NCI-H1092 treated with DMSO at 0.1 percent for 48 hours (cell line): ENCODE results near the gene TRAF3.

Source experiments
- DNase-seq: peaks from one replicate; lab custom pipeline; 2025; lab: John Stamatoyannopoulos, UW

The TRAF3 gene

DNA sequence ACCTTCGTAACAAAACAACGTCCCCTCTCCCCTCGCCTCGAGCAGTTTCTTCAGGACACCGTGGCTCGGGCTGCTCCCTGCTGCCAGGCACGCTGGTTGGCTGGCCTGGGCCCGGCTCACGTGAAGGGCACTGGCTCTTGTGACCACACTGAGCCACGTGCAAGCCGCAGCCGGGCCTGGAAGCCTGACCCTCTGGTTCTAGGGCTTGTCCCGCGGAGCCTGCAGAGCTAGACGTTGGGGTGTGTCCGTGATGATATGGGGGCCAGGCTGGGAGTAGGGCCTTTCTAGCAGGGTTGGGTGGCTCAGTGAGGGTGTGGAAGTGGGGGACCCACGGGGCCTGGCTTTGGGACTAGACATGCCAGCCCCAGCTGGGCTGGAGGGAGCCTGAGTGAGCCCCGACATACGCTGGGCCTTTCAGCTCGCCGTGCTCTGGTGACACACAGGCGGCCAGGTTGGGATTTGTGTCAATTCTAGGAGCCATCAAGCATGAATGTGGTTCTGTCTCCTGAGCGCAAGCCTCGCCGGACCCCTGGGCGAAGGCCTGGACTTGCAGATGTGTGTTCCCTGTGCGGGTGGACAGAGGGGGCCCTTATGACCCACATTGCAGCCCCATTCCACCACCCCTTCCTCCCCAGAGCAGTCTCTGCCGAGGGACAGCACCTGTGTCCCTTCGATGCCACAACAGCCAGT, 131.7 kb downstream of the TRAF3 start:
- no peak for DNase-seq

- no peak for DNase-seq
Measured at GRCh38 chr14:102909462-102909861, 132.2 kb downstream of the TRAF3 start.

DNA sequence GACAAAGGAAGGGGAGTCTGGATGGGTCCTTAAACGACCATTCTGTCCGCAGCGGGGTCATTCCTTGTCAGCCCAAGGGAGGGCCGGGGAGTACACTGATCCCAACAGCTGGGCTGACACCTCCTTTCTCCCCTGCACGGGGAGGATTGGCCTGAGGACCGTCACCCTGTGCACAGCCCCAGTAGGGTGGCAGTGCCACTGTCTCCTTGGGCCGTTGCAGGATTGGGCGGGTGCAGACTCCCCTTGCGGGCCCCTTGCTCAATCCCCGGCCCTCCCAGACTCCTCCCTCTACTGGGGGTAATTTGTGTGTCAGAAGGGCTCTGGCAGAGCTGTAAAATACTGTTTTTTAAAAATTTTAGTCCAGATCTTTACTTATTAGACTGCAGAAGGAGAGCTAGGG, 132.7 kb downstream of the TRAF3 start:
- no peak for DNase-seq

- no peak for DNase-seq
Measured at GRCh38 chr14:102910442-102910841, 133.2 kb downstream of the TRAF3 start.

DNA sequence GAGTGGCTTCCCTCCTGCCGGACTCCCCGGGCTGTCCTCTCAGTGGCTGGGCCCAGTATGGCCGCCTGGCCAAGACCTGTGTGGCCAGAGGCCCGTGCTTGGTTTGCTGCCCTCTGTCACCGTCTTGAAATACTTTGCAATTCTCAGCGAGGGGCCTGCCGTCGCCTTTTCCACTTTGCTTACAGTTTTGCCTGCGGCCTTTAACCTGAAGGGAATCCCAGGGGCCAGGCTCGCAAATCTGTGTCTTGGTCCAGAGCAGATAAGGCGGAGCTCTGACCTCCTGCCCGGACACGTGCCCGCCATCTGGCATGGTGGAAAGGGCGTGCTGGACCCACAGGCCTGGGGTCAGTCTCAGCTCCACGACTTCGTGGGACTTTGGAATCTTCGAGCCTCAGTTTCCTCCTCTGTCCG, 134.3 kb downstream of the TRAF3 start:
- DNase-seq = no peak

DNA sequence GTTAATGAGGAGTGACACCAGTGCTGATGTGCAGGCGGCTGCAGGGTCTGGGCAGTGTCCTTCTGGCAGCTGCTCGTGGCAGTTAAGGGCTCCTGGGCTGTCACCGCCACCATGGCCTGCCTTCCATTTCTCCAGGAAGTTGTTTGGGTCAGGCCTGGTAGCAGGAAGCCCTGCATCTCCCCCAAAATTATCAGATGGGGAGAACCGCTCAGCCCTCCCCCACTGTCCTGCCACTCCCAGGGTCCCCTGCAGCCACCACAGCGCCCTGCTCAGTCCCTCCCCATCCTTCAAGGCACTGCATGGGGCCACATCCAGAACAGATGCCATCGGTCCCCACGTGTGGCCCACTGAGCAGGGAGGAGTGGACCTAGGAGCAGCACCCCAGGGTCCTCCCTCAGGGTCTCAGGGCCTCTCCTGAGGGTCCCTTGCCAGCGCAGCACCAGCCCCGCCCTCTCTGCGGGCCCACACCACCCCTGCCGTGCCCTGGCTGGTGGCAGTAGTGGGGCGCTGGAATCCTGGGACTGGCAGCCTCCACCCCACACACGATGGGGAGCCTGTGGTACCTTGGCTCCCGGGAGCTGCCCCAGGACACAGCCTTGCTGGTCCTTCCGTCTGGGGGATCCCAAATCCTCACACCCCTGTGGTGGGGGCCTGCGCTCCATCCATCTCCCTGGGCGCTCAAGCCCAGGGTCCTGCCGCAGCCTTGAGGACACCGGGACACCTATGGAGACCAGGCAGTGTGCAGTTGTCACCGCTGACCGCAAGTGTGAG, 134.9 kb downstream of the TRAF3 start:
- no peak for DNase-seq

DNA sequence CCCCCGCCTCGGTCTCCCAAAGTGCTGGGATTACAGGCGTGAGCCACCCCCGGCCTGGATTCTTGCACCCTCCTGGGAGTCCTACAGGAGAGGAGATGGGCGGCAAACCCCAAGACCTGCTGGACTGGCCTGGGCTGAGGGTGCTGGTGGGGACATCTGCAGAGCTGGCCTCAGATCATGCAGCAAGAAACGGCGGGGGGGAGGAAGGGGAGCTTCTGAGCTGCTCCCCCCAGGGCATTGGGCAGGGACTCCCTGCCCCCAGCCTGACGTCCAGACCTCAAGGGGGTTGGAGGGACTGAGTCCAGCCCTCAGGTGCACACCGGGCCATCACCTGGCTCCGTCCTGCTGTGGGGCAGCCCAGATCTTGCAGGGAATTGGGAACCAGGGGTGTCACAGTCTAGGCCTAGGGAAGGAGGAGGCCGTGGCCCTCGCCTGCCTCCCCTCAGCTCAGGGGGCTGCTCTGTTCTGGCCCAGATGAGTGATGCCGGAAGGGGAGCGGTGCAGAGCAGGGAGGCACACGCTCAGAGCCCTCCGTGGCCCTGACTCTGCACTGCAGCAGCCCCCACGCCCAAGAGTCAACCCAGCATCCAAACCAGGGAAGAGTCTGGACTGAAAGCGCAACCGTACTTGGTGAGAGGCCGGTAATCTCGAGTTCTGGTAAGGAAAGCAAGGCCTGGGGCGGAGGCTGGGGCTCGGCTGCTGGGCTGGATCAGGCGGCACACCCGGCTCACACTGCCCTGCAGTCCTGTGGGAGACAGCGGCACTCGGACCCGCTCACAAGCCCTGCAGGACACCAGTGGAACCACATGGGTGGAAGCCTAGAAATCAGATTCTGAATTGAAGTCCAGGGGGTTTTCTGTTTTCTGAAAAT, 136.3 kb downstream of the TRAF3 start:
- DNase-seq = no peak

DNA sequence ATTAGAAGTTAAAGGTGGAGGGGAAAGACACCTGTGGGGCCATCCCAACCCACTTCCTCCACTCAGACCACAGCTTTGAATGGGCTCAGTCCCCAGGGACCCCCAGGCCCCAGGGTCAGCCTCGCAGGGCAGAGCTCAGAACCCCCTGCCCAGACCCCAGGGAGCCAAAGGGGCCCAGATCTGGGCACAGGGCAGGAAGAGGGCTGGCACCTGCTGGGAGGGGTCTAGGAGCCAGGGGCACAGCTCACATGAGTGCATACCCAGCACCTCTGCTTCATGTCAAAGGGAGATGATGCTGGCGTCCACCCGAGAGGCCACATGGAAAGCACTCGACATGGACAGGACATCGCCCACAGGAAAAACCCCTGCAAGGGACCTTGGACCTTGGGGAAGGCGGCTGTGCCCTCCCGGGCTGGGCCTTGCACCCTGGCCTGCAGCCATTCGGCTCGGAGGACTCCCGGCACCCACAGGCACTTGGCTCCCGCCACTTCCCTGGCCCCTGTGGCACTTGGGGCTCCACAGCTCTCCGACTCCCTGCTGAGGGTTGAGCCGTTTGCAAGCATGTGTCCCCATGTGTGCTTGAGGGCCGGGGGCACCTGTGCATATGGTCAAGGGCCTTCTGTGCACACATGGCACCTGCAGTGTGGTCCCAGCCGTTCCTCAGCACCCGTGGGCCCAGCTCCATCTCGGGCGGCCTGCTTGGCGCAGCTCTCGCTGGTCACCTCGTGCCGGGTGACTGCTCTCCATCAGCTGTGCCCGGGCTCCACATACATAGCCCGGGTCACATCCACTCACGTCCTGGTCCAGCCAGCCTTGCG, 137.4 kb downstream of the TRAF3 start:
- DNase-seq = no peak

GRCh38 chr14:102915292-102916110, 138.3 kb downstream of the TRAF3 start:
- DNase-seq = no peak

DNA sequence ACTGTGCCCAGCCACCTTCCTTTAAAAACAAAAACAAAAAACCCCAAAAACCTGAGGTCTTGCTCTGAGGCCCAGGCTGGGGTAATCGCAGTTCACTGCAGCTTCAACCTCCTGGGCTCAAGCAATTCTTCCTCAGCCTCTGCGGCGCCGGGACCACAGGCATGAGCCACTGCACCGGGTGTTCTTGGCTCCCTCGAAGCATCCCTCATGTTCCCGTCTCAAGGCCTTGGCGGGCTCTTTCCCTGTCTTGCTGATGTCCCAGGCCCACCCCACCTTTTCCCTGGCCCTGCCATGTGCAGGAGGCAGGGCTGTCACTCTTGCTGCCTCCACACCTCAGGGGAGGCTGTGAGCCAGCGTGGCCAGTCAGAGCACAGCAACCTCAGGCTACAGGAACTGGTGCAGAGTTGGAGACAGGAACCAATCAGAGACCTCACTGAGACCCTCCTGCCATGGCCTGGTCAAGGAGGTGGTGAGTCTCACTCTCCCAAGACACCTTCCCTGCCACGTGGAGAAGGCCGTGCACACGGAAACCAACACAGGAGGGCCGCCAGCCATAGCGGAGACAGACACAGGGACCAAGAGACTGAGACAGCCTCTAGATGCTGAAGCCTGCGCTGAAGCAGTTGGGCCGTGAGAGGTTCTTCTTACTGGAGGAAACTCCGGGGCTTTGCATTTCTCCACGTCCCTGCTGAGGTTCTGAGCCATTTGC, 139.3 kb downstream of the TRAF3 start:
- DNase-seq = no peak

DNA sequence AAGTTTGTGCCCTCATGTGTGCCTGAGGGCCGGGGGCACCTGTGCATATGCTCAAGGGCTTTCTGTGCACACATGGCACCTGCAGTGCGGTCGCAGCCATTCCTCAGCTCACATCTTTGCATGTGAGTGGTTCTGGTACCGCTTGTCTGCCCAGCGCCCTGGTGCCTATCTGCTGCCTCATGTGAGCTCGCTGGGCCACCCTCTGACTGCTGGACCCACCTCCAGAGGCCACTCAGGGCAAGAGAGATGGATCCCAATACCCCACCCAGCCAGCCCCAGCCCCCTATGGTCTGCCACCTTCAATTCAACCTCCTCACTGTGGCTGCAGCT, 139.8 kb downstream of the TRAF3 start:
- DNase-seq = no peak

DNA sequence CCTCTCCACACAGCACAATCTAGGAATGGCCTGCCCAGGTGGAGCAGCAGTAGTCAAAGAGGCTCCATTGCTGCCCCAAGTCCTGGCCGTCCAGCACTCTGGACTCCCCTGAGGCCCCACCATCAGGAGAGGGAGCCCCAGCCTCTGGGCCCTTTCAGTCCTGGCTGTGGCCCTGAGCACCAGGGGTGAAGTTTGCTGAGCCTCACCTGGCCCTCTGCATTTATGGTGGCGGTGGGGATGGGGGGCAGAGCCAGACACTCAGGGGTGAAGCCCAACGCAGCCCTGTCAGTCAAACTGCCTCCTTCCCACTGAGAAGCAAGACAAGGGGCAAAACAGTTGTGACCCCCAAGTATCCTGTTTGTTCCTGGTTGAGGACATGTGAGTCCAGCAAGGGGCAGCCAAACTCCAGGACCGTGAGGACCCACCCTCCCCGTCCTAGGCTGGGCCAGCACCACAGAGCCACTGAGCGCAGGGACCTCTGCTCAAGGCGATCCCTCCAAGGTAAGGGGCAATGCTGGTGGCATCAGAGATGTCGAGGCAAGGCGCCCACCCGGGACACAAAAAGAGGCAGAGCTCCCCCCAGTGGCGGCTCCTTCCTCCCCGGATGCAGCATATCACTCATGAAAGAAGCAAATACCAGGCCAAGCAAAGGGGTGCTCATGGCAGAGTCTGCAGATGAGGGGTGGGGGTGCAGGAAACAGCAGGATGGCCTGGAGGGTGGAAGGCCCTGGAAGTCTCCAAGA, 140.4 kb downstream of the TRAF3 start:
- DNase-seq = peak; percentile 56

DNA sequence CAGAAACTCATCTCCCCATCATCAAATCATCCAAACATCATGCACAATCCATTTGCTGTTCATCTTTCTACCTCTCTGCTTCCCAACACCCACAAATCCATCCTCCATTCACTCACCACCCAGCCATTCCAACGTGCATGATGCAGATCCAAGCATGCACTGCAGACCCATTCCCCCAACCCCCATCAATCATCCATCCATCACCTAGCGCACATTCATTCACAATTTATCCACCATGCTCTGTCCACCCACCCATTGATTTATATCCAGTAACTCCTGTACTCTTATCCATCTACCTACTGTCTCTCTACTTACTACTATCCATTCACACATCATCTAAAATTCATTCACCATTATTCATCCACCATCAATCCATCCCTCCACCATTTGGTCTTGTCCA, 141.2 kb downstream of the TRAF3 start:
- DNase-seq = no peak

GRCh38 chr14:102920273-102920997, 143.2 kb downstream of the TRAF3 start:
- DNase-seq = no peak

DNA sequence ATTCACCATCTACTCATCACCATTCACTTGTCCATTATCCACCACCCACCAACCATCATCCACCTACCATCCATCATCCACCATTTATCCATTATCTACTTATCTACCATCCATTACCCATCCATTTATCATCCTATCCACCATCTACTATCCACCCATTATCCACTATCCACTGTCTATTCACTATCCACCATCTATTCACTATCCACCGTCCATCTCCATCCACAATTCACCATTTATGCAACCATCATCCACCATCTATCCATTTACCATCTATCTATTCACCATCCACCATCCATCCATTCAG, 143.7 kb downstream of the TRAF3 start:
- DNase-seq = no peak

DNA sequence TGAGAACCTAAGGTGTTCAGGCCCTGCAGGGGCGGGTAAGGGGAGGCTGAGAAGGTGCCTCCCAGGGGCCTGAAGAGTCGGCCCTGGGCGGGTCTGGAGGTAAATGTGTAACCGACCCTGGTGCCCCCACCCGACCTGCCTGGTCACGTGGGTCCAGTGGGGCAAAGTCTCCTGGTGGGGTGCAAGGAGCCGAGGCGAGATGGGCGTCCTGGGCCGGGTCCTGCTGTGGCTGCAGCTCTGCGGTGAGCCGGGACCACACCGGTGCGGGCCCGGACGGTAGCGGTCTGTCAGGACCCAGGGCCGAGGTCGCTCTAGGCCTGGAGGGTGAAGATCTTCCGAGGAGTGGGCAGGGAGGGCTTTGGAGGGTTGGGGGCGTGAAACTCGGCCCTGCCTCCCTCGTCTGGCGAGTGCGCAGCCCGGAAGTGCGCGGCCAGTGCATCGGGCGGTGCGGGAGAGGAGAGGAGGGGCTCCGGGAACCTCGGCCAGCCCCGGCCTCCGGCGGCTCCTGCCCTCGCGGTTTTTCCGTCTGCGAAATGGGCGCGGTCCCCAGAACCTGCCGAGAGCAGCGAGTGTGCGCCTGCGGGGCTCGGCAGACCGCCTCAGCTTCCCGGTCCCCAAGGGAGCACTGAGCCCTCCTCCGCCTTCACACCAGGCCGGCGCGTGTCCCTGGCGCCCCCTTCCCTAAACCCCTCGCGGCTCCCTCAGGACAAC, 145.4 kb downstream of the TRAF3 start, which contains the start of gene AMN:
Gene AMN (plus strand): TSS at position 174 of the 711 bp plus-strand sequence. CDS start 26 bp downstream, at position 200.
- DNase-seq = no peak

- no peak for DNase-seq
Measured at GRCh38 chr14:102923201-102923924, 146.1 kb downstream of the TRAF3 start.
